Hippocampal formation (tissue), 2 donors: ENCODE measurements around the gene EWSR1.
"Not testable (repeated sequence)": the region's sequence is repeated elsewhere in the genome, so short reads cannot be mapped to it uniquely, and the experiment has no call there.

ENCODE experiments used
- DNase-seq, 2 donors: peaks; one replicate each; lab custom pipeline; 2025; lab: John Stamatoyannopoulos, UW

Gene EWSR1, protein sequence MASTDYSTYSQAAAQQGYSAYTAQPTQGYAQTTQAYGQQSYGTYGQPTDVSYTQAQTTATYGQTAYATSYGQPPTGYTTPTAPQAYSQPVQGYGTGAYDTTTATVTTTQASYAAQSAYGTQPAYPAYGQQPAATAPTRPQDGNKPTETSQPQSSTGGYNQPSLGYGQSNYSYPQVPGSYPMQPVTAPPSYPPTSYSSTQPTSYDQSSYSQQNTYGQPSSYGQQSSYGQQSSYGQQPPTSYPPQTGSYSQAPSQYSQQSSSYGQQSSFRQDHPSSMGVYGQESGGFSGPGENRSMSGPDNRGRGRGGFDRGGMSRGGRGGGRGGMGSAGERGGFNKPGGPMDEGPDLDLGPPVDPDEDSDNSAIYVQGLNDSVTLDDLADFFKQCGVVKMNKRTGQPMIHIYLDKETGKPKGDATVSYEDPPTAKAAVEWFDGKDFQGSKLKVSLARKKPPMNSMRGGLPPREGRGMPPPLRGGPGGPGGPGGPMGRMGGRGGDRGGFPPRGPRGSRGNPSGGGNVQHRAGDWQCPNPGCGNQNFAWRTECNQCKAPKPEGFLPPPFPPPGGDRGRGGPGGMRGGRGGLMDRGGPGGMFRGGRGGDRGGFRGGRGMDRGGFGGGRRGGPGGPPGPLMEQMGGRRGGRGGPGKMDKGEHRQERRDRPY

DNA sequence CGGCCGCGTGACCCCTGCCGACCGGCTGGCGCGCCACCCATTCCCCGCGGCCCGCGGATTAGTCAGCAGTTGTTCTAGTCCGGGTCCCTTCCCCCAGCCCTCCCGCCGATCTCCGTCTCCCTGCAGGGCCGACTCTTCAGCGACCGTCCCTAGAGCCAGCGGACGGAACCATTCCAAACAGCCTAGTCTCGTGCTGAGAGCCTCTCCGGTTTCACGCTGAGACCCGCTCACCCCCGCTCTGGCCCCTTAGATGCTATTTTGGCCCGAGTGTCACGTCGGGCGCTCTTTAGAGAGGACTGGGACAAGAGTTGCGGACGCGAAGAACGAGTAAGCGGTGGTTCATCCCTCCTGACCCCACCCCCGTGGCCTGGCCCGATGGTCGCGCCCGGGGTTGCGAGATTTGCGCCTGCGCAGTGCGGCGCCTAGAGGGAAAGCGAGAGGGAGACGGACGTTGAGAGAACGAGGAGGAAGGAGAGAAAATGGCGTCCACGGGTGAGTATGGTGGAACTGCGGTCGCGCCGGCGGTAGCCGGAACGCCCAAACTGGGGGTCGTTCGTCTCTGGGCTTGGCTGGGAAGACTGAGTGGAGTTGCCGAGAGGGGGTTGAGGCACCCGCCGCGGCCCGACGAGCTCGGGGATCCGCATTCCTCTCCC lies at the start of gene EWSR1, which contains the start of gene RHBDD3:
TSS of gene EWSR1 (plus strand) at position 411 of the 653 bp plus-strand sequence. CDS start at position 480, 69 bp downstream.
TSS of gene RHBDD3 (minus strand) at position 124 of the 653 bp plus-strand sequence. CDS start 2,355 bp downstream, outside the sequence.
- peak; percentile 92 to 98 for DNase-seq

DNA sequence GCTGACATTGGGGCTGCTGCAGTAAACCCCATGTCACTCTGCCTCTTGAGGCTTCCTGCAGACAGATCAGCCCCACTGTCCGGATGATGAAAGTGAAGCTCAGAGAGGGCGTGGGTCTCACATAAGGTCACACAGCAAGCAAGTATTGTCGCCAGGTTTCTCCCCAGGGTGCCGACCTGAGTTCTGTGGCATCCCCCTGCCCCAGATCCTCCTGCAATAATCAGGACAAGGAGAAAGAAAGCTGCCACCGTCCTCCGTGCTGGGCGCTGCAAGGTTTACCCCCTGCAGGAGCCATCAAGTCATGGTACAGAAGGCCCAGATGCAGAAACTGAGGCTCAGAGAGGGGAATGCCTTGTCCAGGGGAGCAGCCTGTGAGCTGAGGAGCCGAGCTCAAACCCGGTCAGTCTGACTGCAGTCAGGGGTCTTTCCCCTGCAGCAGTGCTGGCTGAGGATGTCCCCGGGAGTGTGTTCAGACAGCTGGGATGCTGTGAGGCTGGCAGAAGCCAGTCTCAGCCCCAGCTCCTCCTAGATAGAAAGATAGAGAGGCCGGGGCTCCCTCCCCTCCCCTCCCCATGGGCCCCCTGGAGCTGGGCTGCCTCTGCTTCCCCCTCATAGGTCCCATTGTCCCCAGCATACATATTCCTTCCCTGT lies 49.2 kb upstream of the EWSR1 start:
- DNase-seq: no peak

DNA sequence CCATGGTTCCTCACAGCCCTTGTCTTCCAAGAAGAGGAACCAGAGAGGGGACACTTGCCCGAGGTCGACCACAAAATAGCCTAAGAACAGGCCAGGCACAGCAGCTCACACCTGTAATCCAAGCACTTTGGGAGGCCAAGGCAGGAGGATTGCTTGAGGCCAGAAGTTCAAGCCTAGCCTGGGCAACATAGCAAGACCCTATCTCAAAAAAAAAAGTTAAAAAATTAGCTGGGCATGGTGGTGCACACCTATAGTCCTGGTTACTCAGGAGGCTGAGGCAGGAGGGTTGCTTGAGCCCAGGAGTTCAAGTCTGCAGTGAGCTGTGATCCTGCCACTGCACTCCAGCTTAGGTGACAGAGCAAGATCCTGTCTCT lies 48.7 kb upstream of the EWSR1 start:
- not testable (repeated sequence) for DNase-seq

DNA sequence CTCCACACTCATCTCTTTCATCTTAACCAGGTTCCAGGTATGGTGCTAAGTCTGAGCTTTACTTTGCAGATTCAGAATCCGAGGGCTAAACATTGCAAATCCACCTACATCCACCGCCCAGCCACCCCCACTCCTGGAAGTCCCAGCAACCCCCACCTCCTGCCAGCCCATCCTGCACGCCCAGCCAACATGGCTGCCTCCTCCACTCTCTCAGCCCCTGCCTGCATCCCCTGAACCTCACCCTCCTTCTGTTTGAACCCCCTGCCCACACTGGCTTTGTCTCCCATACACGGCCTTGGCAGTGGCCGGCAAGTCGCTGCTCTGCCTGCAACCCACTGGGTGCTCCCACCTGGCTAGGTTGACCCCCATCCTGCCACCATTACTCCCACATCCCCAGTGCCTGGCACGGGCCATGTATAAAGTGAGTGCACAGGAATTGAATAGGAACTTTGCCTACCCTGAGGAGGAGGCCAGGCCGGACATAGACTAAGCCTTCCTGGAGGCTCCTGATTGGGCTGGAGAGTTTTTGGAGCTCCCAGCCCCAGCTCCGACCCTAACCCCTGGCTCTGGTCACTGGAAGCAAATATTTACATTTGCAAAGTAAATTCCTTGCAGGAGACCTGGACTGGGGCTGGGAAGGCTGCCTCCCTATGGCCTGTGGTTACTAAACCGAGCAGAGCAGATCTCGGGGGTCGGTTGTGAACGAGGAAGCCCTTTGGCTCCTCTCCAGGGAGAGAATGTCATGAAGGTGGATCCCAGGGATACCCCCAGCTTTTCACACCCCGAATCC lies 48.0 kb upstream of the EWSR1 start:
- no peak for DNase-seq

DNA sequence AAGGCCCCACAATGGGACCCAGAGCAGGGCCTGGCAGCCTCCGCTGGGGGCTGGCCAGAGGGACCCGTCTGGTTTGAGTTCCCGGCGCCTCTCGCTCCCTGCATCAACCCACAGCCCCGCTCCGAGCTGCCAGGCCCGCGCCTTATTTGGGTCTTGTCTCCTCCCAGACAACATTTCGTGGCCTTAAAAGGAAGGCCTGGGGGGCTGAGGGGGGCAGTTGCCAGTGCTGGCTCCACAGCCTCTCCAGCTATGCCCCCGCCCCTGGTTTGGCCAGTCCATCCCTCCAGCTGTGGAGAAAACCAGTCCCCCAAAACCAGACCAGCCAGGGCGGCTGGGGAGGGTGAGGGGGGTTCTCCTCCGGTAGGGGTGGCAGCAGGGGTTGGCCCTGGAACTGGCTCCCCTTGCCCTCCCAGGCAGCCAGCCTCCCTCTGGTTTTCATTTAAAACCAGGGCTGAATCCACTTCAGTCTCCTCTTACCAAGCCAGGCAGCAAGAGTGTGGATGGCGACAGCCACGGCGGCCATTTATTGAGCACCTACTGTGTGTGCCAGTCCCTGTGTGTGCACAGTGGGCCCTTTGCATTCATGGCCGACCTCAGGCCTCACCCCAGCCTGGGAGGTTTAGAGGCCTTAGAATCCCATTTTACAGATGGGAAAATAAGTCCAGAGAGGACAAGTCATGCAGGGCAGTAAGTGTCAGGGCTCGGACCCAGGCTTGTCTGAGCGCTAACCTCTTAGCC lies 43.8 kb upstream of the EWSR1 start:
- DNase-seq: no peak

DNA sequence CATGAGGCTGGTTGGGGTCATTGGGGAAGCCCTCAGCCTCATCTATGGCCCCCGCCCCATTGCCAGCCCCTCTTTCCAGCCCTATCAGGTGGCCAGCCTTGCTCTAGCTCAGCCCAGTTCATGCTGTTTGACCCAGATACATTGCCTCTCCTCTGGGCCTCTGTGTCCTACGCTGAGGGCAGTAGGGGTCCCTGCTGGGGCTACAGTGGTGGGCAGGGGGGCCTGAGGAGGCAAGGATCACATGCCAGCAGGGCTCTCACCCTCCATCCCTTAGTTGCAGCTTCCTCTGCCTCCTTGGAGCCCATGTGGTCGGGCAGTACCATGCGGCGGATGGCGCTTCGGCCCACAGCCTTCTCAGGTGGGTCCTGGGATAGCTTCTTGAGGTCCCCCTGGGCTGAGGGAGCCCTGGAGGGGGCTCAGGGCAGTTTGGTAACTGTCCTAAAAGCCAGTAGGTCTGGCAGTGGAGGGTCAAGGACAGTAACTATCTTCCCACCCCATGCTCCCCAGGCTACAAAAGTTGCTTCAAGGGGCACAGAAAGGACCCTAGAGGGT lies 43.1 kb upstream of the EWSR1 start:
- DNase-seq: no peak

DNA sequence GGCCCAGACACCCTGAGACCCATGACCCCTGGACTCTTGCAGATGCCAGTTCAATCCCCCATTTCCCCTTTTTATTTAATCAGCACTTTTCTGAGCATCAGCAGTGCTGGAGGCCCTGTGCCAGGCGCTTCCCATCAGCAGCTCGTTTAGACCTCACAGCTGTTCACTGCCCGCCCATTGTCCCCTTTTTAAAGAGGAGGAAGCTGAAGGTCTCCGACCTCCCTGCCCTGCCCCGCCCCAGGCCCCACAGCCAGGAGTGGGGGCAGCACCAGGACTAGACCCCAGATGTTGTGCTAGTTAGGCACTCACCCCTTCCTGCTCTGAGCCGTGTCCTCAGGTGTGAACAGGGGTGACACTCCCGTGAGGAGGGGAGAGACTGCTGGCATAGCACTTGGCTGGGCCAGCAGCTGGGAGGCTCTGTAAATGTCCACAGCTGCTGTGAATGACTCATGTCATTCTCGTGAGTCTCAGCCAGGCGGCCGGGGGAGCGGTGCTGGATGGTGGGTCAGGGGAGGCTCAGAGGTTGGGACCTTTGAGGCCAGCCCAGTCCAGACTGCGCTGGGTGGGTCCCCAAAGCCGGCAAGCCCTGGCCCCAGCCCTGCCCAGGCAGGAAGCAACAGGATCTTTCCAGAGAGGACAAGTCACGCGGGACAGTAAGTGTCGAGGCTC lies 42.5 kb upstream of the EWSR1 start:
- DNase-seq: no peak

DNA sequence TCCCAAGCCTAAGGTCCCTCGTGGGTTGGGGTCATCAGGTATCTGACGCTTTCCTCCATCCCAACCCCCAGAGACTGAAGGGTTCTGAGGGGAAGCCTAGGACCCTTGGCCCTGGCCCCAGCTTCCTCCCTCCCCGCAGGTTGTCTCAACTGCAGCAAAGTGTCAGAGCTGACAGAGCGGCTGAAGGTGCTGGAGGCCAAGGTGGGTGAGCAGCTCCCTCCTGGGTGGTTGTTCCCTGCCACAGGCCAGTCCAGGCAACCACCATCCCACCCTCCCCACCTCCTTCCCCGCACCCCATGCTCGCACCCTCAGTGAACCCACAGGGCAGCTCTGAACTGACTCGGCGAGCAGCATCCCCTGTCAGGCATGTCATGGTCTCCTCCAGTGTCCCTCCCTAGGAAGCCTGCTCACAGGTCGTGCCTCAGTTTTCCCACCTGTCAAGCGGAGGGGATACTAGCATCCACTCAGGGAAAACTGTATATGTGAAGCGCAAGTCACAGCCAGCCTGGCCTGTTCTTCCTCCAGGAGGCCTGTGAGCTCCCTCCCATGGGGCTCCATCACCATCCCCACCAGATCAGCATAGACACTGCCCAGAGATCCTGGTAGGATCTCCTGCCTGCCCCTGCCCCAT lies 41.6 kb upstream of the EWSR1 start:
- DNase-seq: no peak

DNA sequence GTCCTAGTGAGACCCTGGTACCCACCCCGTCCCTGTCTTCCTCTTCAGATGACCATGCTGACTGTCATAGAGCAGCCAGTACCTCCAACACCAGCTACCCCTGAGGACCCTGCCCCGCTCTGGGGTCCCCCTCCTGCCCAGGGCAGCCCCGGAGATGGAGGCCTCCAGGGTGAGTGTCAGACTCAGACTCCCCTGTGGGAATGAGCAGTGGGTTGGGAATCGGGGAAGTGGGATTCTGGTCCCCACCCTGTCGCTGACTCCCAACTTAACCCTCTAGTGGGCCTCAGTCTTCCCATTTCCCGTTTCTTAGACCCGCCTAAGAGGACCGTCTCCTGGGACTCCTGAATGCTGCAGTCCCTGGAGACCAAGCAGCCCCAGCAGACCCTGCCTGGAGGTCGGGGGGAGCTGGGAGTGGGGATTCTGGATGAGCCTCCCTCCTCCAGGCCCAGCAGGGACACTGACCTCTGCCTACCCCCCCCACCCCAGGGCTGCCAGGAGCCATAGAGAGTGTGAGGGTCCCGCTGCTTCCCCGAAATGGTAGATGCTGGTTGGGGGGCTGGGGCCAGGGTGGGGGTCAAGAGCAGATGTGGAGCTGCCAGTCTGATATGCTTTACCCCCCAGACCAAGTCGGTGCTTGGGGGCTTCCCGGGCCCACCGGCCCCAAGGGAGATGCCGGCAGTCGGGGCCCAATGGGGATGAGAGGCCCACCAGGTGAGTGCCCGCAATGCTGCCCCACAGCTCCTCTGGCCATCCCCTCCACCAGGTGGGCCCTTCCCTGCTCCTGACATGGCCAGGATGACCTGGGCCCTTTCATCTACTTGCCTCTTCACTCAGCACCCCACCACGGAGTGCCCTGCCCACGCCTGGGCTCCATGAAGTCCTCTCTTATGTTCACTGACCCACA lies 36.8 kb upstream of the EWSR1 start:
- DNase-seq: no peak

DNA sequence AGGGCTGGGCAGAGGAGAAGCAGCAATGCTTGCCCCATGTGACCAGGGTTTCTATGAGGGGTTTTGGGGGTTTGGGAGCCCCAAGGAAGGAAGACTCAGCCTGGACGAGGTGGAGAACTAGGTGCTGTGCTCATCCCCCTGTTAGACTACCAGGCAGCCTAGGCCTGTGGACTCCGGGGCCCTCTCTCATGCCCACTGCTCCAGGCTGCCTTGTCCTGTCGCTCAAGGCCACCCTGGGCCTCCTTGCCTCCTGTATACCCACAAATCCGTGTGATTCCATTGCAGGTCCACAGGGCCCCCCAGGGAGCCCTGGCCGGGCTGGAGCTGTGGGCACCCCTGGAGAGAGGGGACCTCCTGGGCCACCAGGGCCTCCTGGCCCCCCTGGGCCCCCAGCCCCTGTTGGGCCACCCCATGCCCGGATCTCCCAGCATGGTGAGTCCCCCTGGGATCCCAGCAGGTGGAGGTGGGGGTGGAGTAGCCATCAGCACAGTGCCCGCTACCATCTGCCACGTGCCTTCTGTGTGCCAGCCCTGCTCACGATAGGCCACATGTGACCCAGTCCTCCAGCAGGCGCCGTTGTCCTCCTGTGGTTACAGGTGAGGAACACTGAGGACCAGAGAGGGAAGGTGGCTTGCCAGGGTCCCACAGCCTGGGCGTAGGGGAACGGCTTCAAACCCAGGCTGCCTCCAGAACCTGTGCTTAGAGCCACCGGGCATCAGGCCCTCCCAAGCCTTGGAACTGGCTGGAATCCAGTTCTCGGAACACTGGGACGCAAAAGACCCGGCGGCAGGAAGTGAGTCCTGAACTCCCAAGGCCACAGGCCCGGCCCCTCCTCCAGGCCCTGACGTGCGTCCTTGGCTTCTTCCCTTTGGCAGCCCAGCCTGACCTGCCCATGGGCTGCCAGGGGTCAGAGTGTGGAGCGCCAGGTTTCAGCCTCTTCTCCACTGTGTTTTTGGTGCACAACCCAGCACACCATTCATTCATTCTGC lies 35.8 kb upstream of the EWSR1 start:
- no peak for DNase-seq

DNA sequence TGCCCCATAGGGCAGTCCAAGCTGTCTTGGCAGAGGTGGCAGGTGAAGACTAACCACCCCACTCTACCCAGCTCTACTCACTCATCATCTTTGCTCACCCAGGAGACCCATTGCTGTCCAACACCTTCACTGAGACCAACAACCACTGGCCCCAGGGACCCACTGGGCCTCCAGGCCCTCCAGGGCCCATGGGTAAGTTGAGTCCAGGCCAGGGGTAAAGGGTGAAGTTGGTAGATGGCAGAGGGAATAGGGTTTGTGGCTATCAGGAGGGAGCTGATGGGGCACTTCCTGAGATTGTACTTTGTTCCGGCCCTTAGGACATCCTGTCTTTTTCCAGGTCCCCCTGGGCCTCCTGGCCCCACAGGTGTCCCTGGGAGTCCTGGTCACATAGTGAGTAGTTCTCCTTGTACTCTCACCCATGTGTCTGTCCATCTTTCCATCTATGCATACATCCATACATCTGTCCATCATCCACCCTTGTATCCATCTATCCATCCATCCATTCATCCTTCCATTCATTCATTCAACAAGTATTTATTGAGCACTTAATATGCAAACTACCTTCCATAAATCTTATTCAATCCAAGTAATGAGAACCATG lies 34.7 kb upstream of the EWSR1 start:
- DNase-seq: no peak

DNA sequence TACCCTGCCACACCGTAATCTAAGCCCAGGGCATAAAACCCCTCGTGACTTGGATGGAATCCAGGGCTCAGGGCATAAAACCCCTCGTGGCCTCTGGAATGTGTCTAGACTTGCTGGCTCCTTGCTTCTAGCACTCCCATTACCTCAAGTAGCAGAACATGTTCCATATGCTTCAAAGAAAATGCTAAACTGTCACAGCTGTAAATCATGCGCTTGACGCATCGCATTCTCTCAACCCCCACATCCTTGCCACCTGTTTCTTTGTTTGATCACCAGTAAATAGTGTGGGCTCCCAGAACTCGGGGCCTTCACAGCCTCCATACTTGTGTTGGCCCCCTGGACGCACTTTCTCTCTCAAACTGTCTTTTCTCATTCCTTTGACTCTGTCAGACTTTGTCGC lies 27.6 kb upstream of the EWSR1 start:
- DNase-seq: not testable (repeated sequence)

DNA sequence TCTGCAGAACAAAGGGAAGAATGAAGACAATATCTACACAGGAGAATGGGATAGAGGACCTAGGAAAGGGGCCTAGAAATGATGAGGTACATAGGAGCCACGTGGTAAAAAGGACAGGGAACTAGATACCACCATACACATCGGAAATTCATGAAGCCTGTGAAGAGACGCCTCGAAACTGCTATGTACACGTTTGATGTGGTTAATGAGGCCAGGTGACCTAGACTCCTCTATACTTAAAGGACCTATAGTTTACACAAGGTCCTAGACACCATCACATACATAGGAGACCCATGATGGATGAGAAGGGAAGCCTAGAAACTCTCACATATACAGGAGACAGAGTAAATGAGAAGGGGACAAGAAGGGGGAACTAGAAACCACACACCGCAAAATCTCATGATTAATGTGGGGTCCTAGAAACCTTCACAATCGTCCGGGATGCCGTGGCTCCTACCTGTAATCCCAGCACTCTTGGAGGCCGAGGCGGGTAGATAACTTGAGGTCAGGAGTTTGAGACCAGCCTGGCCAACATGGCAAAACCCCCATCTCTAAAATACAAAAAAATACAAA lies 24.1 kb upstream of the EWSR1 start:
- no peak for DNase-seq

DNA sequence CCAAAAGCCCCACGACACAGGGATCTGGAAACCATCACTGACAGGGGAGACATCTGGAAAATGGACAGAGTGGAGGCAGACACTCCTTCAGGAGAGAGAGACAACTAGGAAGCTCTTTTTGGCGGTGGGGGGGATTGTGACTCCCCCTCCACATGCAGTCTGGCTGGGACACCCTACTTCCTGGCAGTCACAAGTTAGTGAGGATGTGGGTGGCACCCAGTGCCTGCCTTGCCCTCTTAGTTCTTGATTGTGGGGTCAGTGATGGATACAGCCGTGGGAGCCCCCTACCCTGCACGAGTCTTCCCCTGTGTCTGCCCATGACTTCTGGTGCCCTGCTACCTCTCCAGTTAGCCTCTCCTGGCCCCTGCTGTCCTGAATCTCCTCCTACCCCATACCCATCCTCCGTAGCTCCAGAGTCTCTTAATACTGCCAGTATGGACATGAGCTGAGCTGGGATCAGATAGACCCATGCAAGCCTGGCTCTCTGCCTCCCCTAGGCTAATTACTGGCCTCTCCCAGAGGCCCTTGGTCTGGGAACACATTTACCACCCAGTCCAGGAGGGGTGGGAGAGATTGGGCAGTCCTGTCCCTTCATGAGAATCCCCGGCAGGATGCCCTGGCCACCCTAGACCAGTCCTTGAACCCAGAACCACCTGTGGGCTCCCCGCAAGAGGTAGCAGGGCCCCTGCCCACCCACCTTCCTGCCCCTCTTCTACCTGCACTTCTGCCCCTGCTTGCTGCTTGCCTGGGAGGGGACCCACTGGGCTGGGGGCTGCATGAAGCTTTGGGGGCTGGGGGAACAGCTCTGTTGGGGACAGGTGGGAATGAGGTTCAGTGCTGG lies 23.1 kb upstream of the EWSR1 start:
- no peak for DNase-seq

DNA sequence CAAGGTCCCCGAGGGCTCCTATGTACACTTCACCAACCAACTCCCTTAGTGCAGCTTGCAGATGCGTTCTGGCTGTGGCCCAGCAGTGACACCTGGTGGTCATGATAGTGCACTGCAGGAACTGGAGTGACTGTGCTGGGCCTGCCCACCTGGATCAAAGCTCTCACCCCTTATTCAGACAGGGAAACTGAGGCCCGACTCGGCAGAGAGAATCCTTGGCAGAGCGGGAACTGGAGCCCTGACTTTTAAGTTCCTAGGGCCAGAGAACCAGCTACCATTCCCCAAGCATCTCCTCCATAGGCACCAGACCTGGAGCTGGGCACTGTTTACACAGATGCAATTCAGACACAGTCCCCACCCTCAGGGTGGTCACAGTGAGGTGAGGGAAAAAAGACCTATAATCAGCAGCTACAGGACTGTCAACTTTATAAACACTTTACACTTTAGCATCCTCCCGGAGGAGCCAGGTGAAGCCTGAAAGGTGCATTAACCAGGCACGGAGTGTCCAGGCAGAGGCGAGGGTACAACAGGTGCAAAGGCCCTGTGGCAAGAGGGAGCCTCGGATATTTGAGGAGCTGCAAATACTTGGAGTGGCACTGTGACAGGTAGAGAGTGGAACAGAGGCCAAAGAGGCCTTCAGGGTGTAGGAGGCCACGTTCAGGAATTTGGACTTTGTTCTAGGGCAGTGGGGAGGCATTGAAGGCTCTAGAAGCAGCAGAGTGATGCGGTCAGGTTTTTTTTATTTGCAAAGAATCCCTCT lies 22.3 kb upstream of the EWSR1 start:
- DNase-seq: peak; percentile 36 to 58
